Measurements from ENCODE around the gene TAF4B. TPM values are rescaled to one million over a fixed set of nuclear protein-coding genes. Genes with fewer than 3 reads are reported as not detected.

The TAF4B gene
- total and polyA plus RNA-seq, 2 donors (not counting 1 experiment from before 2014, with no cell fraction given), result 10.5 to 16.1 TPM

GRCh38 chr18:26417190-26417589, 190.9 kb downstream of the TAF4B start:
- ATAC-seq (ENCODE audit: low read depth) (no peak), DNase-seq (no peak)
- Histone ChIP-seq H3K27me3 (replicated peaks in 1 of 4; ENCODE audit: control extremely low read depth in 1 of 4, control insufficient read depth in 3 of 4, insufficient read depth in 4 of 4, low read length in 3 of 4) (no peaks in the 10 kb centered on the region), H3K4me1 (ENCODE audit: control insufficient read depth in 2 of 2, insufficient read depth in 2 of 2, low read length in 2 of 2) (no peaks in the 10 kb centered on the region), H3K4me3 (ENCODE audit: control extremely low read depth in 1 of 5, extremely low read depth in 1 of 5, insufficient read depth in 1 of 5, low read depth in 2 of 5, low read length in 4 of 5) (no peak overlapping the region), H3K9ac (ENCODE audit: low read length) (no peak overlapping the region), H4K20me1 (ENCODE audit: control insufficient read depth, insufficient read depth, low read length, poor library complexity, severe bottlenecking) (no peaks in the 10 kb centered on the region), H3K36me3 (replicated peaks in 1 of 2; ENCODE audit: control extremely low read depth in 1 of 2, control insufficient read depth in 1 of 2, extremely low read depth in 1 of 2, insufficient read depth in 2 of 2, low read length in 1 of 2) (no peaks in the 10 kb centered on the region), H2AFZ (ENCODE audit: insufficient read depth, low read depth, low read length, poor library complexity, severe bottlenecking) (no peak overlapping the region), H3K27ac (ENCODE audit: low read length in 2 of 2) (no peak overlapping the region), H3K9me3 (ENCODE audit: control extremely low read depth in 1 of 3, control insufficient read depth in 2 of 3, insufficient read depth in 1 of 3, low read length in 2 of 3) (no peaks in the 10 kb centered on the region), H3K4me2 (replicated peaks; ENCODE audit: low read depth, low read length, poor library complexity, severe bottlenecking) (no peak overlapping the region), H3K79me2 (ENCODE audit: control insufficient read depth, insufficient read depth, low read length) (no peaks in the 10 kb centered on the region)
- ChIA-PET POLR2A (no interaction called here), CTCF (no interaction called here)
- H3K27me3 Mint-ChIP-seq, result no peaks in the 10 kb centered on the region
- no peaks in the 10 kb centered on the region for H3K4me1 Mint-ChIP-seq
- intact Hi-C loops (cut with micrococcal nuclease), result no loop called here
- H3K9me3 Mint-ChIP-seq (ENCODE audit: insufficient read depth), result no peaks in the 10 kb centered on the region
- H3K27ac Mint-ChIP-seq, result no peak overlapping the region
- no peak for TF ChIP-seq CTCF (IDR thresholded peaks at IDR 0.05)
- TF ChIP-seq EZH2 (IDR thresholded peaks at IDR 0.05; ENCODE audit: borderline replicate concordance, insufficient read depth, low read depth, low read length, poor library complexity, severe bottlenecking), result no peak
- no peak overlapping the region for H3K4me3 Mint-ChIP-seq
- 97% methylated on average over 10 of the region's 12 CpGs for WGBS (ENCODE audit: insufficient coverage)

- H3K79me2 ChIP-seq (ENCODE audit: control insufficient read depth, insufficient read depth, low read length), result no peaks in the 10 kb centered on the region
- H3K4me1 Mint-ChIP-seq, result peaks cover 2% of the 10 kb centered on the region
- DNase-seq, result no peak
Measured at GRCh38 chr18:26418225-26418624, 192.0 kb downstream of the TAF4B start.

More at GRCh38 chr18:26418225-26418624, 192.0 kb downstream of the TAF4B start:
- no peak overlapping the region for H3K9ac ChIP-seq (ENCODE audit: low read length)
- Mint-ChIP-seq H3K27me3 (no peaks in the 10 kb centered on the region), H3K4me3 (no peak overlapping the region), H3K27ac (no peak overlapping the region), H3K9me3 (ENCODE audit: insufficient read depth) (no peaks in the 10 kb centered on the region)
- no peak overlapping the region for H2AFZ ChIP-seq (ENCODE audit: insufficient read depth, low read depth, low read length, poor library complexity, severe bottlenecking)
- H3K4me3 ChIP-seq (ENCODE audit: control extremely low read depth in 1 of 5, extremely low read depth in 1 of 5, insufficient read depth in 1 of 5, low read depth in 2 of 5, low read length in 4 of 5), result no peak overlapping the region
- H3K4me1 ChIP-seq (ENCODE audit: control insufficient read depth in 2 of 2, insufficient read depth in 2 of 2, low read length in 2 of 2), result no peaks in the 10 kb centered on the region
- intact Hi-C loops (cut with micrococcal nuclease), result no loop called here
- CTCF ChIA-PET, result no interaction called here
- H3K27me3 ChIP-seq (replicated peaks in 1 of 4; ENCODE audit: control extremely low read depth in 1 of 4, control insufficient read depth in 3 of 4, insufficient read depth in 4 of 4, low read length in 3 of 4), result no peaks in the 10 kb centered on the region
- WGBS (ENCODE audit: insufficient coverage), result 95% methylated on average over 4 of the region's 4 CpGs
- no peaks in the 10 kb centered on the region for H3K36me3 ChIP-seq (replicated peaks in 1 of 2; ENCODE audit: control extremely low read depth in 1 of 2, control insufficient read depth in 1 of 2, extremely low read depth in 1 of 2, insufficient read depth in 2 of 2, low read length in 1 of 2)
- POLR2A ChIA-PET, result no interaction called here
- TF ChIP-seq EZH2 (IDR thresholded peaks at IDR 0.05; ENCODE audit: borderline replicate concordance, insufficient read depth, low read depth, low read length, poor library complexity, severe bottlenecking) (no peak), CTCF (IDR thresholded peaks at IDR 0.05) (no peak)
- H3K27ac ChIP-seq (ENCODE audit: low read length in 2 of 2), result no peak overlapping the region
- H4K20me1 ChIP-seq (ENCODE audit: control insufficient read depth, insufficient read depth, low read length, poor library complexity, severe bottlenecking), result no peaks in the 10 kb centered on the region
- no peak overlapping the region for H3K4me2 ChIP-seq (replicated peaks; ENCODE audit: low read depth, low read length, poor library complexity, severe bottlenecking)
- ATAC-seq (ENCODE audit: low read depth), result no peak
- no peaks in the 10 kb centered on the region for H3K9me3 ChIP-seq (ENCODE audit: control extremely low read depth in 1 of 3, control insufficient read depth in 2 of 3, insufficient read depth in 1 of 3, low read length in 2 of 3)
